GM18870 (cell line): ENCODE measurements around the gene SLC41A3.
"Not testable (repeated sequence)": the region's sequence is repeated elsewhere in the genome, so short reads cannot be mapped to it uniquely, and the experiment has no call there.

Experiments used
- ATAC-seq: cut with Tn5 transposase; IDR thresholded peaks from one replicate; pipeline ENCODE4 v1.9.1; 2021; ENCODE audit warnings: moderate library complexity; ENCODE audit not compliant: unreplicated experiment

The SLC41A3 gene

GRCh38 chr3:126083511-126083912 is 412 bp downstream of the SLC41A3 start:
- ATAC-seq = no peak

- no peak for ATAC-seq
Measured at GRCh38 chr3:126083138-126083445, 832 bp downstream of the SLC41A3 start.

DNA sequence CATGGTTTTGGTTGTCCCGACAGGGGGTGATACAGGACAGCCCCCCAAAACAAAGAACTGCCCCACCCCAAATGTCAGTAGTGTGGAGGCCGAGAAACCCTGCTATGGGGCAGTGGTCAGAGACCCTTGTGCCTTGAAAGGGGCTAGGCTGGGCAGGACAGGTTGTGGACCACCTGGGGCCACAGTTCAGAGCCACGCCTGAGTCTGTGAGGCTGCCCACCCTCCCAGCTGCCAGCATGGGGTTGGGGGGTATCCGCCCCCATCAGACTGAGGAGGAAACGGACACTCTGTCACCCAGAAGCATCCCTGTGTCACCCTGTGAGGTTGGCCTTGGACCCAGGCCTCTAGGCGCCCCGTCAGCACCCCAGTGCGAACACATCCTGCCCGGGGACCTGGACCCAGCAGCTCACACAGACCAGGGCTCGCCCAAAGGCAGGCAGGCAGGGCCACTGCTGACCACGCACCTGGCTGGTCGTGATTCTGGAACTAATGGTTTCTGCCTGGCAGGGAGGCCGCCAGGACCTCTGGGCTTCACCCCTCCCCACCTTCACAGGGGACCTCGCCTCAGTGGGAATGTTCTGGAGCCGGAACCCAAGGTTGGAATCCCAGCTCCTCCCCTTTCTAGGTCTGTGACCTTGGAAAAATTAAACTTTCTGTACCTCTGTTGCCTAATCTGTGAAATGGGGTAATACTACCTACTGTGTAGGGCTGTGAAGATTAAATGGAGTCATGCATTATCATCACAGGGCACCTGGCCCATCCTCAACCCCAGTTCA is 1.4 kb downstream of the SLC41A3 start:
- ATAC-seq = no peak

DNA sequence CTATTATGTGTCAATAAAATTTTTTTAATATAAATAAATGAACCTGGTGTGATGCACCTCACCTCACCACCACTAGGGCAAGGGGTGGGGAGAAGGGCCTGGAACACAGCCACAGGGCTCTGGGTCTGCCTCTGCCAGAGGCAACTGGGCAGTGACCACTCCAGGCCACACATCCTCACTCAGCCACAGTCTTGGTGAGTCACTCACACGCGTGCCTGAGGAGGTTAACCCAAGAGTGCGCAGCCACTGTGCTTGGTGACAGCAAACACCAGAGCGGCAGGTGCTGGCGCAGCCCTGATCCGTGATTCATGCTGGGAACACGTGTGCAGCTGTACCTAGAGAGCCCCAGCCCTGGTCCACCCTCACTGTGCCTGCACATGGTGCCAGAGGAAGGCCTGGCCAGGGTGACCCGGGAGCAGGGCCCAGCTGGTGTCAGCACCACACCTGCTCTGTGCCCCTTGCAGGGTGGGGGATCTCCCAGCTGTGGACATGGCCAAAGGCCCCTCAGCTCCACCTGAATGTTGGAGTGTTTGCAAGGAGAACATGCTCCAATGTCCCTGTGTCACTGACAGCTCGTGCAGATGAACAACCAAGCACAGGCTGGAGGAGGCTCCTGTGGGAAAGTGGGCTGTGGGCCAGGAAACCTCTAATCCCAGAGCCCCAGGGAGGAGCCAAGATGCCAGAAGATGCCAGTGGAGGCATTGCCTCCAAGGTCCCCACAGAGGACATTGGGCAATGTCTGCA is 2.1 kb downstream of the SLC41A3 start:
- no peak for ATAC-seq

DNA sequence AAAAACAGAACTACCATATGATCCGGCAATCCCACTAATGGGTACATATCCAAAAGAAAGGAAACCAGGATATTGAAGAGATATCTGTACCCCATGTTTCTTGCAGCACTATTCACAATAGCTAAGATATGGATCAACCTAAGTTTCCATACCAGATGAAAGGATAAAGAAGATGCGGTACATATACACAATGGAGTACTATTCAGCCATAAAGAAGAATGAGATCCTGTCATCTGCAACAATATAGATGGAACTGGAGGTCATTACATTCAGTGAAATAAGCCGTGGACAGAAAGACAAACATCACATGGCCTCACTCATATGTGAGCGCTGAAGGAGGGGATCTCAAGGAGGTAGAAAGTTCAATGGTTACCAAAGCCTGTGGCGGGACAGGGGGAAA is 3.0 kb downstream of the SLC41A3 start:
- no peak for ATAC-seq

- no peak for ATAC-seq
Measured at GRCh38 chr3:126078866-126079265, 5.1 kb downstream of the SLC41A3 start.

DNA sequence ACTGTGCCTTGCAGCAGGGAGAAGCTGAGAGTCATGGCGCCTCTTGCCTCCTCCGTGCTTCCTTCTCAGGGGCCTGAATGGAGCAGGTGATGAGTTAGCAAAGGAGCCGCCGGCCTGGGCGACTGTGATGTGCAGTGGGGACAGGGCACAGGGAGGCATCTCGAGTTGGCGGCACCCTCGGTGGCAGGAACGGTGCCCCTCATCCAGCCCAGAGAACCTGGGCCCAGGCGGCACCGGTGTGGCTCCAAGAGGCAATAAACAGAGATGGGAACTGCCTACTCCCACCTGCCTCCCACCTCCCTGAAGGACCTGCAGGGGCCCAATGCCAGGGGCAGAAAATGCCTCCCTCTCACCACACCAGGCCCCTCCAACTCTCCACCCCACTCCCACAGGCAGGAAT is 6.2 kb downstream of the SLC41A3 start:
- no peak for ATAC-seq

DNA sequence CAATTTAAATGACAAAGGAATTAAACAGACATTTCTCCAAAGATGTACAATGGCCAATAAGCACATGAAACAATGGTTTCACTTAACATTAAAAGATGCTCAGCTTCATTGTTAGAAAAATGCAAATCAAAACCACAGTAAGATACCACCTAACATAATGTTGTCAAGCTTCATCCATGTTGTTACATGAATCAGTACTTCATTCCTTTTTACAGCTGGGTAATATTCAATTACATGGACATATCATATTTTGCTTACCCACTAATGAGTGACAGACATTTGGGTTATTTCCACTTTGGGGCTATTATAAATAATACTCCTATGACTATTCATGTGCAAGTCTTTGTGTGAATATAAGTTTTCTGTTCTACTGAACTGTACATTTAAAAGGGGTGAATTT is 7.8 kb downstream of the SLC41A3 start:
- no peak for ATAC-seq

DNA sequence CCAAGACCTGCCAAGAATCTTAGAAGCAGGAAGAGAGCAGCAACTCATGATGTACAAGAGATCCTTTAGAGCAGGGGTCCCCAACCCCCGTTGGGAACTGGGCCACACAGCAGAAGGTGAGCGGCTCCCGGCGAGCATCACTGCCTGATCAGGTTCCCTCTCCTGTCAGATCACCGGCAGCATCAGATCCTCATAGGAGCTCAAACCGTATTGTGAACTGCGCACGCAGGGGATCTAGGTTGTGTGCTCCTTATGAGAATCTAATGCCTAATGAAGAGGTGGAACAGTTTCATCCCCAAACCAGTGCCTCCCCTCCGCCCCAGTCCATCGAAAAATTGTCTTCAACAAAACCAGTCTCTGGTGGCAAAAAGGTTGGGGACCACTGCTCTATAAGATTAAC is 13.8 kb downstream of the SLC41A3 start:
- ATAC-seq = no peak

DNA sequence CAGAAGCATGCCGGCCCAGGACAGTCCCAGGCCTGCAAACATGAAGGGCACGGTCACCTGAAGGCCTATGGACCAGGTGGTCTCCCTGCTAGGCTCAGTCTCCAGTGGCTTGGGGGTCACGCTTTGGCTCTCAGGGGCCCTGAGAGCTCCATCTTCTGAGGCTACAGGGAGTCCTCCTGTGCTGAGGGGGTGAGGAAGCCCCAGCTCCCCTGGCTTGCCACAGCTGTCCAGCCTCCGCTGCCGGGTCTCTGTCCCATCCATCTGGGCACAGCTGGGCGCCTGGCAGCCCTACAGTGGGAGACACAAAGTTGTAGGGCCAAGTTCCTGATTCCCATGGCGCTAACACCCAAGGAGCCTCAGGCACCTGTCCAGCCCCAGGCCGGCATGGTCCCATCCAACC is 16.0 kb downstream of the SLC41A3 start:
- ATAC-seq = no peak

DNA sequence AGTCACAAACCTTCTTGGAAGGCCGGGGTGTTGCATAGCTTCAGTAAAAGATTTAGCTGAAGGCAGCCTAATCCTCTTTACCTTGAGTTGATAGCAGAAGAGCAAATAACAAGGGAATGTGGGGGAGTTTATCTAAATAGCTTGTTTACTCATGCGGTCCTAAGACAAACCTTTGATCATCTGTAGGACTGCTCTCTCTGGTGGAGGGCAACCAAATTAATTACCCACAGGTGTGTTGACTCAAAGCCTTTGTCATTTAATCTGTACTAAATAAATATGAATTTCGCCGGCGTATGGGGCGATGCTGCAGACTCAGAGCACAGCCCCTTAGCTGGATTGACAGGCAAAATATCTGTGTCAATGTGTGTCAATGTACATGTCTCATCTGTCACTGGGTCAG is 17.2 kb downstream of the SLC41A3 start:
- not testable (repeated sequence) for ATAC-seq

DNA sequence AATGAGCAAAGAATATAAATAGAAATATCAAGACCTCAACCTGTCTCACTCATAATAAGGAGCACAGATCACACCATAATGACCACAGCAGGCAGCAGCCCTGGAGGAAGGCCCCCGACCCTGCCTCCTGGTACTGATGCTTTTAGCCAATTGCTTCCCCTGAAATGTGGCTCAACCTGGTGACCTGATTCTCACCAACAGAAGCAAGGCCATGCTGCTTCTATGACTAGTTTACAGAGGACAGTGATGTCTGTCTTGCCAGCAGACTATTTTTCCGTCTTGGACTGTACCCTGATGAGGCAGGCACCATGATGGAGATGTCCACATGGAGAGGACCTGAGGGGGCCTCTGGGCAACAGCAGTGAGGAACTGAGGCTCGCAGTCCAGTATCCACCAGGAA is 18.0 kb downstream of the SLC41A3 start:
- ATAC-seq = no peak

DNA sequence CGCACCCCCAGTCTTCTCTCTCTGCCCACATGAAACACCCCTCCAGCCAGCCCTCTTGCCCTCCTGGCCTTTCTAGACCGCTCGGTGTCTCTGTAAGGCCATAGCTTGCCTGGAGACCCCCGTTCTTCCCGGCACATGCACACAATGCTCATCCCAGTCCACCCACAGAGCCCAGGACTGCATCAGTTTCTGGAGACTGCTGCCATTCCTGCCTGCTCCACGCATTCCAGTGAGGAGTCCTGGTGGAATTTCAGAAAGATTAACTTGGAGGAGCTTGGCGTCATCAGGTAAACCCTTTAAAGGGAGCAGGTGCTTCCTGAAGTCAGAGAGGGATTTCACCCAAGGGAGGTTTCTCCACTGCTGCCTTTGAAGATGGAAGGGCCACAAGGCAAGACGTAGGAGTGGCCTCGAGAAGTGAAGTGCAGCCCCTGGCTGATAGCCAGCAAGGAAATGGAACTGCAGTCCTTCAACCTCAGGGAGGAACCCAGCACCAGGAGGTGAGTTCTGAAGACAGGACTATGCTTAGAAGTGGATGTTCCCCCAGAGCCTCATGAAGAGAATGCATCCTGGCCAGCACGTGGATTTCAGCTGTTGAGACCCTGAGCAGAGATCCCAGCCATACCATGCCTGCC is 19.2 kb downstream of the SLC41A3 start:
- ATAC-seq = no peak

DNA sequence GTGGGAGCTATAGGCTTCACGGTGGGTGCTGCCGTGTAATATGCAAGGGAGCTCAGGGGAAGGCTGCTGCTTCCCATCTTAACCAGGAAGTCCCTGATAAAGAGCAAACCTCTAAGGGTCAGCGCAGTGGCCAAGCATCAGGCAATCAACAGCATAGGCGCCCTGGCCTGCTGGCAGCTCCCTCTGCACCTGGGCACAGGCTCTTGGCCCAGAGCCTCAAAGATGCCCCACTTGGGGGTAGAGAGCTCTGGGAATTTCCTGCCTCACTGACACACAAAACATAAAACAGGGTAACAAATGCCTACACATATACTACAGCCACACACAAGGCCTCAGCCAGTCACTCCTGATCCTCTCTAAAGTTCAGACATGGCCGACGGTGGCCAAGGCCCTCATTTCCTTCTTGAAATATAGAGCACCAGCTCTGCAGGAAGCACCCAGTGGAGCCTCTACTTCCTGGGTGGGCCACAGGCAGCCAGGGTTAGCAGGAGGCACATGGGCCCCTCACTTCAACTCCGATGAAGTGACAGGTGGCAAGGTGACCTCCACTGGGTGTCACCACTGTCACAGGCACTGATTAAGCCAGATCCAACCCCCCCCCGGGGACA is 20.5 kb downstream of the SLC41A3 start:
- ATAC-seq = no peak

DNA sequence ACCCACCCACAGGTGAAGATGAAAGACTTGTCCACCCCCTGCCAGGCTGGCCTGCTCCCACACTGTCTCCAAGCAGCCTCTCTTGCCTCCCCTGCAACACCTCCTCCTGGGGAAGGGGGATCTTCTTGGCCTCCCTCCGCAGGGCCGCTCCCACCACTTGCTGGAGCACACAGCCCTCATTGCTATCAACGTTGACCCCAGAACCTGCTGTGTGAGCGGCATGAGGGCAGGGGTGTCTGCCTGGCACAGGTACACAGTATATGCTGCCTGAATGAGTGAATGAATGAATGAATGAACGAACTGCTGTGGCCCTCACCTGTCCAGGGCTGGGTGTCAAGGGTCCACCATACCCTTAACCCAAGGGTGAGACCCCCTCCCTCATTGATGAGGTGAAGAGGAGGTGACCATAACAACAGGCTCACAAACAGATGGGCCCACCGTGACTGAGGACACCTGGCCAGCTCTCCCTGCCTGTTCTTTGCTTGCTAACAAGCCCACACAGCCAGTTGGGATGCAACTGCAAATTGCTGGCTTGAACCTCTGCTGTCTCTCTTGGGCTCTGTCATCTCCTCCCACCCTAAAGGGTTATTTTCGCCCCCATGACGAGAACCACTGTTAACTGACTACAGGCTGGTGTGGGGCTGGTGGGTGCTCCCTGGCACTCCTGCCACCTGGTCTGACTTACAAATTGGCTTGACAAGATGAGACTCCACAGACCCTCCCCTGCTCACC is 22.5 kb downstream of the SLC41A3 start:
- ATAC-seq = no peak

DNA sequence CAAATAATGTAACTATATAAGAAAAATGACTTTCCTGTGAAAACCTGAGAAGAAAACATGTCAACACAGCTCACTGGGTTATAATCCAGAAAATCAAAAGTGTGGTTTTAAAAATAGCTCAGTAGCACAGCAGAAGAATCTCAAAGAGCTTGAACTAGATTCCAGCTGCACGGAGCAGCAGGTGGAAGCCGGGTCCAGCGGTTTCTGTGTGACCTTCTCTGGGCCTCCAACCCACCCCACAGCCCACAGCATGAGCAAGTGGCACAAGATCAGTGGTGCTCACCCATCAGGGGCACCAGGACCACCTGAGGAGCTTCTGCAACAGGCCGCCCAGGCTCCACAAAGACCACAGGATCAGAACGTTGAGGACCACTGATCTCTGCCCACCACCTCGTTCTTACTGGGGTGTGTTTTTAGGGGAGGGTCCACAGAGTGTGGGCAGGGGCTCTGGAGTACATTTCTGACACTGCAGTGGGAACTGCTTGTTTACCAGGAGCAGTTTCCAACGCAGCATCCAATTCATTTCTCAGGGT is 23.2 kb downstream of the SLC41A3 start:
- ATAC-seq = no peak

GRCh38 chr3:126058666-126059065 is 25.3 kb downstream of the SLC41A3 start:
- no peak for ATAC-seq

GRCh38 chr3:126057936-126058335 is 26.0 kb downstream of the SLC41A3 start:
- no peak for ATAC-seq

DNA sequence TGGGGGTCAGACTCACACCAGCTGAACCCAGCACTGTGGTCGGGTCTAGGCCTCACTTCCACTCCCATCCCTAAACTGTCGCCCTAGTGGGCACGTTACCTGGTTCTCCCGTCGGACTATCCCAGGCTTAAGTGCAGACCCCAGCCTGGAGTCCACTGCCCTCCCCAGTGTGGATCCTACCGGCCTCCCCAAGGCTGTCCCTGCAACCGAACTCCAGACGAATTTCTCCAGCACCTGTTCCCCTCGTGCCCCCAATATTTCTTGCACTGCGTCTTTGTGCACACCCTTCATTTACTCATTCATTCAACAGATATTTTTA is 26.5 kb downstream of the SLC41A3 start:
- no peak for ATAC-seq

GRCh38 chr3:126056681-126057500 is 27.0 kb downstream of the SLC41A3 start:
- ATAC-seq = no peak
